ENCODE results near the gene SAP30L. TPM values are rescaled to one million over a fixed set of nuclear protein-coding genes. Genes with fewer than 3 reads are reported as not detected.
A peak's percentile ranks its signal among the peaks of the same experiment; 100 is the strongest.

SAP30L gene
- total RNA-seq, 8 experiments from 2014 or later: 10.0 to 27.3 (median 16.7) TPM

DNA sequence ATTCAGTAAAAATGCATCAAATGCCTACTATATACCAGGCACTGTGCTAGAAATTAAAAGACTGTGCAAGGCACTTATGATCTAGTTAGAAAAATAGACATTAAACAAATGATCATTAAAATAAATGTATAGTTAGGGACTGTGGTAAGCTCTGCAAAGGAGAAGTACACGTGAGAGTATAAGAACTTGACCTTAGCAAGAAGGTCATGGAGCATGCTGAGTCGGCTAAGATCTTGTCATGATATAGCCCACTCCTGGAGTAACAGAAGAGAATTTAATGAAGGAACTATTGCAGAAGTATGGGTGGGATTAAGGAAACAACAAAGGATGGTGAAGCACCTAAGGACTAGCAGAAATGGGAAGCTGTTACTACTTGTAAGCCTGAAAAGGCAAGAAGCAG is 23.5 kb upstream of the SAP30L start:
- H3K27ac ChIP-seq: no peak overlapping the region
- no peak overlapping the region for H3K4me3 ChIP-seq
- WGBS, 10 experiments: 40 to 100% (median 92%) methylated on average over 1 to 2 of the region's 2 CpGs; no CpG with 5 or more reads in 2 of the 10 experiments
- in situ Hi-C loops (cut with MboI; ENCODE audit: low pct_unique_long_range_greater_than_20kb in 2 of 9, low sequenced_read_pairs in 9 of 9, unreplicated experiment in 9 of 9): loop anchor here in 6 of 9 experiments (25.0 kb wide), 3 partner anchors 210 to 360 kb away; partner anchors contain the start of gene GALNT10 (in 1 of the 6)
- no peak for ATAC-seq (replicated peaks in 6 of 8)
- H3K4me1 ChIP-seq (replicated peaks in 1 of 2): peaks cover 7 to 11% of the 10 kb centered on the region in 2 donors

DNA sequence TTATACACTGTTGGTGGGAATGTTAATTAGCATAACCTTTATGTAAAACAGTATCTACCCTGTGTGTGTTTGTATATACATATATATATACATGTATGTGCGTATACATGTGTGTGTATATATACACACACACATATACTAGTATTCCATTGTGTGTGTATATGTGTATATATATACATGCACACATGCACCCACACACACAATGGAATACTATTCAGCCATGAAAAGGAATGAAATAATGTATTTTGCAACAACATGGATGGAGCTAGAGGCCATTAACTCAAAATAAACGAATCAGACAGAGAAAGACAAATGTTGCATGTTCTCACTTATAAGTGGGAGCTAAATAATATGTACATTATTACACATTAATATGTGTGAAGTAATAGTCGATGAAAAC is 17.6 kb upstream of the SAP30L start:
- in situ Hi-C loops (cut with MboI; ENCODE audit: low pct_unique_long_range_greater_than_20kb in 2 of 9, low sequenced_read_pairs in 9 of 9, unreplicated experiment in 9 of 9): no loop called here
- H3K4me1 ChIP-seq (replicated peaks in 1 of 2): no peaks in the 10 kb centered on the region
- WGBS, 10 experiments: 80 to 100% (median 92%) methylated on average over 1 to 2 of the region's 3 CpGs; no CpG with 5 or more reads in 4 of the 10 experiments

DNA sequence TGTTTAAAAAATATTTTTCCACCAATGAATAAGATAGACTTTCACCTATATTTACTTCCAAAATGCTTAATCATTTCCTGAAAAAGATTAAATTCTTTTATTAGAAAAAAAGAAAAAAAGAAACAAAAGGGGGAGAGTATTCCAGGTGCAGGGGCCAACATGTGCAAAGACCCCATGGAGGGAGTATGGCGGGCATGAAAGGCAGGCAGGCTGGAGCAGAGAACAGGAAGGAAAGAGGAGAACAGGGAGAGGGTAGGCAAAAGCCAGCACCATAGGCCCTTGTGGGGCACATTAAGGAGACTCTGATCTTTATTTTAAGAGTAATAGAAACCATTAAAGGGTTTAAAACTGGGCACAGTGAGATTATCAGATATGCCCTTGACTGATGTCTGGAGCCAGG is 16.5 kb upstream of the SAP30L start:
- in situ Hi-C loops (cut with MboI; ENCODE audit: low pct_unique_long_range_greater_than_20kb in 2 of 9, low sequenced_read_pairs in 9 of 9, unreplicated experiment in 9 of 9): no loop called here
- Histone ChIP-seq H3K4me1 (replicated peaks in 1 of 2) (no peaks in the 10 kb centered on the region), H3K27ac (no peak overlapping the region), H3K4me3 (no peak overlapping the region)
- ATAC-seq (replicated peaks in 6 of 8): no peak
- 80 to 100% (median 100%) methylated on average over 1 of the region's 1 CpG; no CpG with 5 or more reads in 3 of the 10 experiments for WGBS, 10 experiments

More for the DNA sequence above, 17.6 kb upstream of the SAP30L start:
- Histone ChIP-seq H3K4me3 (no peak overlapping the region), H3K27ac (no peak overlapping the region)
- no peak for ATAC-seq (replicated peaks in 6 of 8)

DNA sequence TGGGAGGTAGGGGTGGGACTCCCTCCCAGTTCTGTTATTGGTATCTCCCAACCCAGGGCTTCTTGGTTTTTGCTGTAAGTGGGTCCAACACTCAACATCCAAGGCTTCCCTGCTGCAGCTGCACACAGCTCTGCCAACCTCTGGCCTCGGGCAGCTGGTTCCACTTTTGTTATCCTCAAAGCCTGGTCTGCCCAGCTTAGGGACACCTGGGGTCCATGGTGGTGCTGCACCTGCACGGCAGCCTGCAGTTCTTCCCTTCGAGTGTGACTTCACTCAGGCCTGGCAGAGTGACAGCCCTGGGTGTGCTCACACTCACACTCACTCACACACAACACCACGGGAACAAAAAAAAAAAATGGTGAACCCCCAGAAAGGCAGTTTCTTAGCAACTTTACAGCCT is 15.3 kb upstream of the SAP30L start:
- Histone ChIP-seq H3K4me3 (no peak overlapping the region), H3K27ac (no peak overlapping the region), H3K4me1 (replicated peaks in 1 of 2) (no peaks in the 10 kb centered on the region)
- WGBS, 10 experiments: 40 to 93% (median 67%) methylated on average over 1 to 3 of the region's 4 CpGs; no CpG with 5 or more reads in 5 of the 10 experiments
- in situ Hi-C loops (cut with MboI; ENCODE audit: low pct_unique_long_range_greater_than_20kb in 2 of 9, low sequenced_read_pairs in 9 of 9, unreplicated experiment in 9 of 9): no loop called here
- peak in 1 of 8 experiments; percentile 46 for ATAC-seq (replicated peaks in 6 of 8)

DNA sequence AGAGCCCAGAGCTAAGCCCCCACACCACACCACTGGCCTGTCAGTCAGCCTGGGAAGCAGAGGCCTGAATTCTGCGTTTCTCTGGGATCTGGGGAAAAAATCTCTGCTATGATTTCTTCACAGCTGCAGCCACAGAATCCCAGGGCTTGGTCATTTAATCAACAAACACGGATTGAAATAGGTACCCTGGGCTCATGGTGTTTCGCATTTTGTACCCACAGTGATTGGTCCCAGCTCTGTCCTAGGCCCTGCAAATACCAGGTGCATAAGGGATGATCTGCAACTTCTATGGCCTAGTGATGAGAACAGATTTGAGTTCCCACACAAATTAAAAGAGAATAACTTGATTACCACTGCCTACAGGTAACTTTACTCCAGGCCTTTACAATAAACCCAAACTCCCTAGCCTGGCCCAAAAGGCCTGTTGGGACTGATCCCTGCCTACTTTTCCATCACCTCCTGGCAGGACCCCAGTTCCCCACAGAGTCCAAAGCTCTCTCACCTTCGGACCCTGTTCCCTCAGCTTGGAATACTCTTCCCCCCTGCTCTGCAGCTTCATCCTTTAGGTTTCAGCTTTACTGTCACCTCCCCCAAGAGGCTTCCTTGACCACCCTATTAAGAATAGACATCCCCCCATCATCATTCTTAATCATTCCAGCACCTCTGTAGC is 14.7 kb upstream of the SAP30L start:
- ATAC-seq (replicated peaks in 6 of 8): peak in 1 of 8 experiments; percentile 79
- Histone ChIP-seq H3K27ac (no peak overlapping the region), H3K4me3 (no peak overlapping the region), H3K4me1 (replicated peaks in 1 of 2) (no peaks in the 10 kb centered on the region)
- in situ Hi-C loops (cut with MboI; ENCODE audit: low pct_unique_long_range_greater_than_20kb in 2 of 9, low sequenced_read_pairs in 9 of 9, unreplicated experiment in 9 of 9): no loop called here
- 63 to 100% (median 86%) methylated on average over 1 to 3 of the region's 4 CpGs; no CpG with 5 or more reads in 1 of the 10 experiments for WGBS, 10 experiments

DNA sequence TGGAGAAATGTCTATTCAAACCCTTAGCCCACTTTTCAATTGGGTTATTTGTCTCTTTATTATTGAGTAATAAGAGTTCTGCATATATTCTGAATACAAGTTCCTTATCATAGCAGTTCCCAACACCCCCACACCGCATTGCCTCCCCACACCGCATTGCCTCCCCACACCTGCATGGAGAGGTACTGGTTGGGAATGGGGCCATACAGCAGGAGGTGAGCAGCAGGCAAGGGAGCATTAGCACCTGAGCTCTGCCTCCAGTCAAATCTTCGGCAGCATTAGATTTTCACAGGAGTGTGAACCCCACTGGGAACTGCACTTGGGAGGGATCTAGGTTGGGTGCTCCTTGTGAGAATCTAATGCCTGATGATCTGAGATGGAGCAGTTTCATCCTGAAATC is 10.6 kb upstream of the SAP30L start:
- Histone ChIP-seq H3K4me1 (replicated peaks in 1 of 2) (no peaks in the 10 kb centered on the region), H3K27ac (no peak overlapping the region), H3K4me3 (no peak overlapping the region)
- in situ Hi-C loops (cut with MboI; ENCODE audit: low pct_unique_long_range_greater_than_20kb in 2 of 9, low sequenced_read_pairs in 9 of 9, unreplicated experiment in 9 of 9): no loop called here
- WGBS, 10 experiments: 100% methylated on average over 1 to 2 of the region's 3 CpGs; no CpG with 5 or more reads in 5 of the 10 experiments
- ATAC-seq (replicated peaks in 6 of 8): no peak

DNA sequence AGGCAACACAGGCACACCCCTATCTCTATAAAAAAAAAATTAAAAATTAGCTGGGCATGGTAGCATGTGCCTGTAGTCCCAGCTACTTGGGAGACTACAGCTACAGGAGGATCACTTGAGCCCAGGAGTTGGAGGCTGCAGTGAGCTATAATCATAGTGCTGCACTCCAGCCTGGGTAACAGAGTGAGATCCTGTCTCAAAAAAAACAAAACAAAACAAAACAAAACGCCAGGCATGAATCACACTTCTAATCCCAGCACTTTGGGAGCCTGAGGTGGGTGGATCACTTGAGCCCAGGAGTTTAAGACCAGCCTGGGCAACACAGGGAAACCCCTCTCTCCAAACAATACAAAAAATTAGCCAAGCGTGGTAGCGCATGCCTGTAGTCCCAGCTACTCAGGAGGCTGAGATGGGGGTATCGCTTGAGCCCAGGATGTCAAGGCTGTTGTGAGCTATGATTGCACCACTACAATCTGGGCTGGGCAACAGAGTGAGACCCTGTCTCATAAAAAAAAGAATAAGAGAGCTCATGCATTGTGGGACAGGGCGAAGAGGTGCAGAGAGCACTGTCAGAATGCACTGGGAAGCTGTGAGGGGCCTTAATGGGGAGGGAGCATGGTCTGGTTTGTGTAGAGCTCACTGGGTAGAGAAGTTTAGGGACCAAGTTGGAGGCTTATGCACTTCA is 8.4 kb upstream of the SAP30L start:
- no peak overlapping the region for H3K4me3 ChIP-seq
- no peaks in the 10 kb centered on the region for H3K4me1 ChIP-seq (replicated peaks in 1 of 2)
- no peak for ATAC-seq (replicated peaks in 6 of 8)
- WGBS, 10 experiments: 71 to 100% (median 95%) methylated on average over 1 to 3 of the region's 5 CpGs; no CpG with 5 or more reads in 4 of the 10 experiments
- no peak overlapping the region for H3K27ac ChIP-seq
- in situ Hi-C loops (cut with MboI; ENCODE audit: low pct_unique_long_range_greater_than_20kb in 2 of 9, low sequenced_read_pairs in 9 of 9, unreplicated experiment in 9 of 9): no loop called here

DNA sequence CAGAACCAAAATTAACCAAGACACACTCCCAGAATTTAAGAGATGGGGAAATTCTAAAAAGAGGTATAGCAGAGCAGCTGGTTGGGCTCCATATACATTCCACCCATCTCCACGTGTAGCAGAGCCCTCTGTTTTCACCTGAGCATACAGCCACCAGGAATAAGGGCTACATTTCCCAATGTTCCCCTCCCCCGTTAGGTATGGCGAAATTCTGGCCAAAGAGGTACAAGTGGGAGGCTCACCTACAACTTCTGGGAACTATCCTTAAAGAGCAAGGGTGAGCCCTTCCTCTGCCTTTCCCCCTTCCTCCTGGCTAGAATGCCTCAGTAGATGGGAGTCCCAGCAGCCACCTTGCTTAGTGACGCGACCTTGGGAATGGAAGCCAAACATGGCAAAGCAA is 5.3 kb upstream of the SAP30L start:
- 81 to 100% (median 88%) methylated on average over 1 to 5 of the region's 5 CpGs; no CpG with 5 or more reads in 4 of the 10 experiments for WGBS, 10 experiments
- ATAC-seq (replicated peaks in 6 of 8): no peak
- in situ Hi-C loops (cut with MboI; ENCODE audit: low pct_unique_long_range_greater_than_20kb in 2 of 9, low sequenced_read_pairs in 9 of 9, unreplicated experiment in 9 of 9): no loop called here
- H3K4me1 ChIP-seq (replicated peaks in 1 of 2): peaks cover 0 to 3% of the 10 kb centered on the region in 2 donors
- no peak overlapping the region for H3K27ac ChIP-seq
- H3K4me3 ChIP-seq: no peak overlapping the region

DNA sequence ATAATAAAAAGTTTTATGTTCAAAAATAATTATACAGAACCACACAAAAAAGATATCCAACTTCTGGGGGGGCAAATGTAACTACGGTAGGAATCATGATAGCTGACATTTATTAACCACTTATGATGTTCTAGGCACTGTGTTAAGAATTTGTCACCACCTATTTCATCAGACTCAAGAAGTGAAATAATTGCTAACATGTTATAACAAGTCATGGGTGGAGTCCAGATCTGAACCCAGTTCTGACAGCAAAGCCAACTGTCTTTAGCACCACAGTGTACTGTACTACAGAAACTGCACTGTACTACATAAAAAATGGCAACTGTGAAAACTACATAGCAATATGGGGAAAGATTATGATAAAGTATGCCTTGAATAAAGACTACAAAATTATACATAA is 3.0 kb upstream of the SAP30L start:
- Histone ChIP-seq H3K27ac (no peak overlapping the region), H3K4me1 (replicated peaks in 1 of 2) (peaks cover 0 to 9% of the 10 kb centered on the region in 2 donors), H3K4me3 (no peak overlapping the region)
- whole genome bisulfite sequencing, 10 experiments: 50 to 100% (median 88%) methylated on average over 1 of the region's 1 CpG; no CpG with 5 or more reads in 4 of the 10 experiments
- in situ Hi-C loops (cut with MboI; ENCODE audit: low pct_unique_long_range_greater_than_20kb in 2 of 9, low sequenced_read_pairs in 9 of 9, unreplicated experiment in 9 of 9): no loop called here
- ATAC-seq (replicated peaks in 6 of 8): no peak

DNA sequence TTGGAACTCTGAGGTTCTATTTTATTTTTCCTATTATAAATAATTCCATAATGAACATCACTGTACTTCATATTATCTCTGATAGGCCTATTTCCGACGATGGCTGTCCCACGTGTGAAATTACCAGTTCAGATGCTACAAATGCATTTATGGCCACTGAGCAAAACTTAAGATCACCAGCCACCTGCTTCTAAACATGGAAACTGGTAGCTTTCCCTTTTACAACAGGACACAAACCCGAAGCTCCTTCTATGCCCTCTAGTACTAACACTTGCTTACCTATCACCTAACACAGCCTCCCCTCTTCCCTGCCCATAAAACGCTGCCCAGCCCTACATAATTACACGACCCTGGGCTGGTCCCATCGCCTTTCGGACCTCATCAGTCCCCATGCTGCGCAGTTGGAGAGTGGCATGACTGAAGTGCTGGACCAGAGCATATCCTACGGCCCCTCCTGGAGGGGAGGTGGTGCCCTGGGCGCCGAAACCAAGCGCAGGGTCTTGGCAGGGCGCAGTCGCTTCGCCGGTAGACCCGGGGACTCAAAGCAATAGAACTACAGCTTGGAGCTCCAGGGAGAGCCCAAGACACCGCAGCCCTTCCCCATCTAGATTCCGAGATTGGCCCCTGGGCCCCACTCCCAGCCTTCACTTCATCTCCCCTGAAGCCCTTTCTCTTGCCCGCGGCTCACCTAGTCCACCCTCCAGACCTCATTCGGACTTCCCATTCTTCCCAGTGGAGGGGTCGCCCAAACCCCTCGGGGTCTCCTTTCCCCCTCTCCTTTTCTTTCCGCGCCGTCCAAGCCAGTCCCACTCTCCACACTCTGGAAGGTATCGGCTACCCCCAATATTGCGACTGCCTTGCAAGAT is 1.0 kb upstream of the SAP30L start:
- peak in 4 of 8 experiments; percentile 2 to 3 (median 3) for ATAC-seq (replicated peaks in 6 of 8)
- Histone ChIP-seq H3K27ac (no peak overlapping the region), H3K4me1 (replicated peaks in 1 of 2) (peaks cover 0 to 9% of the 10 kb centered on the region in 2 donors), H3K4me3 (peak overlapping the region; percentile 71 to 93 (median 84))
- WGBS, 10 experiments: 0 to 27% (median 13%) methylated on average over 5 to 13 of the region's 30 CpGs; no CpG with 5 or more reads in 3 of the 10 experiments
- in situ Hi-C loops (cut with MboI; ENCODE audit: low pct_unique_long_range_greater_than_20kb in 2 of 9, low sequenced_read_pairs in 9 of 9, unreplicated experiment in 9 of 9): no loop called here

DNA sequence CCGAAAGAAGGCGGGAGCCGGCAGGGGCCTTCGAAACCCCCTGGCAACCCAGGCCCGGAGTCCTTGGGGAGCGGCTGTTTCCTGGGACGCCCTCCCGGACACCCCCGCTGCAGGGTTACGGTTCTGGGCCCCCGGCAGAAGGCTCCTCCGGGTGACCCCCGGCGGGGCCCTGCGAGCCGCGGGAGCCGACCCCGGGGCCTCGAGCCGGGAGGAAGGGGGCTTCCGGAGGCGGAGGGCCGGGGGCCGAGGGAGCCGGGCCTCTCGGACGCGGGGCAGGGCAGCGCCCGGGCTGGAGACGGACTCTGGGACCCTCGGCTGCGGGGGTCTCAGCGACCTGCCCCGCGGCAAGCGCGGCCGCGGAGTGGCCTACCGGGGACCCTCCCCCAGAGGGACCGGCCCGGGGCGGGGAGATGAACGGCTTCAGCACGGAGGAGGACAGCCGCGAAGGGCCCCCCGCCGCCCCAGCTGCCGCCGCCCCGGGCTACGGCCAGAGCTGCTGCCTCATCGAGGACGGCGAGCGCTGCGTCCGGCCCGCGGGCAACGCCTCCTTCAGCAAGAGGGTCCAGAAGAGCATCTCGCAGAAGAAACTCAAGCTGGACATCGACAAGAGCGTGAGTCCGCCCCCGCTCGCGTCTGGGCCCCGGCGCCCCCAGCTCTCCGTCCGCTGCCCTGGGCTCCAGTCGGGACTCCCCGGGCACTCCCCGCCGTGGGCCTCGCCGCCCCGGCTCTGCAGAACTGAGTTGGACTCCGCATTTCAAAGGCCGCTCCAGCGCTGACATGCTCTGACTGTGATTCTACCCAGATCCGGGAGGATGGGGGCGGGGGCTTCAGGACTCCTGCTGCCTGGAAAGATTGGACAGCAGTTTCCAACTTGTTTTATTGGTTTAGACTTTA is 645 bp downstream of the SAP30L start:
- H3K27ac ChIP-seq: peak overlapping the region in 1 of 2 donors; percentile 47
- in situ Hi-C loops (cut with MboI; ENCODE audit: low pct_unique_long_range_greater_than_20kb in 2 of 9, low sequenced_read_pairs in 9 of 9, unreplicated experiment in 9 of 9): no loop called here
- WGBS, 10 experiments: 0% methylated on average over 1 of the region's 87 CpGs; no CpG with 5 or more reads in 7 of the 10 experiments
- ATAC-seq (replicated peaks in 6 of 8): peak; percentile 25 to 44 (median 36)
- H3K4me3 ChIP-seq: peak overlapping the region; percentile 71 to 93 (median 84)
- peaks cover 0 to 9% of the 10 kb centered on the region in 2 donors for H3K4me1 ChIP-seq (replicated peaks in 1 of 2)
